Measurements from ENCODE around the gene PDF. TPM values are rescaled to one million over a fixed set of nuclear protein-coding genes. Genes with fewer than 3 reads are reported as not detected.

PDF gene
- total RNA-seq, 1 donor from 2014 or later = 15.3 TPM

DNA sequence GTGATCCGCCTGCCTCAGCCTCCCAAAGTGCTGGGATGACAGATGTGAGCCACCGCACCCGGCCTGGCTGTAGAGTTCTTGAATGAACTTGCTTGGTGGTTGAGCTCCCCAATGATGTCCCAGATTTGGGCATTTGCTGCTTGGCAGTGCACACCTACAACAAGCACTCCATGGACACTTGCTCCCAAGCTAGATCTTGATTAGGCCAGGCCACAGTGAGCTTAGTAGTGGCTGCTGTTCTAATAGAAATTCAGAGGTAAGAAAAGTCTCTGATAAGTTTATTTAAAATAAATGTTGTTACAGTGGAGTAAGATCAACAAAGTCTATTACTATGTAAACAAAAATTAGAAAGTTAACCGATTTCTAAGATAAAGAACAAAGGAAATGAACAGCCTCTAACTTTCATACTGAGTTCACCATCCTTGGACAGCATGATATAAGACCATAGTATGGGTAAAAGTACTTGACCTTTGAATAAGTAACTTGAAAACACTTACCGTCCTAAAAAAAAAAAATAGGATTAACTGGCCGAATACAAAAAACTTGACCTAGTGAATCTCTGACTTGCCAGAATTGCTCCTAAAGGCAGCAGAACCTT, 20.2 kb upstream of the PDF start:
- TF ChIP-seq, protein P1, sequence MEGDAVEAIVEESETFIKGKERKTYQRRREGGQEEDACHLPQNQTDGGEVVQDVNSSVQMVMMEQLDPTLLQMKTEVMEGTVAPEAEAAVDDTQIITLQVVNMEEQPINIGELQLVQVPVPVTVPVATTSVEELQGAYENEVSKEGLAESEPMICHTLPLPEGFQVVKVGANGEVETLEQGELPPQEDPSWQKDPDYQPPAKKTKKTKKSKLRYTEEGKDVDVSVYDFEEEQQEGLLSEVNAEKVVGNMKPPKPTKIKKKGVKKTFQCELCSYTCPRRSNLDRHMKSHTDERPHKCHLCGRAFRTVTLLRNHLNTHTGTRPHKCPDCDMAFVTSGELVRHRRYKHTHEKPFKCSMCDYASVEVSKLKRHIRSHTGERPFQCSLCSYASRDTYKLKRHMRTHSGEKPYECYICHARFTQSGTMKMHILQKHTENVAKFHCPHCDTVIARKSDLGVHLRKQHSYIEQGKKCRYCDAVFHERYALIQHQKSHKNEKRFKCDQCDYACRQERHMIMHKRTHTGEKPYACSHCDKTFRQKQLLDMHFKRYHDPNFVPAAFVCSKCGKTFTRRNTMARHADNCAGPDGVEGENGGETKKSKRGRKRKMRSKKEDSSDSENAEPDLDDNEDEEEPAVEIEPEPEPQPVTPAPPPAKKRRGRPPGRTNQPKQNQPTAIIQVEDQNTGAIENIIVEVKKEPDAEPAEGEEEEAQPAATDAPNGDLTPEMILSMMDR (IDR thresholded peaks at IDR 0.05) = no peak
- H3K4me1 Mint-ChIP-seq (ENCODE audit: low read depth) = no peaks in the 10 kb centered on the region
- no peaks in the 10 kb centered on the region for H3K9me3 Mint-ChIP-seq (ENCODE audit: low read depth)
- DNase-seq (ENCODE audit: low spot score) = no peak
- H3K36me3 Mint-ChIP-seq (ENCODE audit: low read depth) = peaks cover 4% of the 10 kb centered on the region
- H3K27ac Mint-ChIP-seq (ENCODE audit: unreplicated experiment) = no peak overlapping the region
- H3K27me3 Mint-ChIP-seq (ENCODE audit: low read depth) = no peaks in the 10 kb centered on the region
- H3K4me3 Mint-ChIP-seq (ENCODE audit: unreplicated experiment) = no peak overlapping the region

DNA sequence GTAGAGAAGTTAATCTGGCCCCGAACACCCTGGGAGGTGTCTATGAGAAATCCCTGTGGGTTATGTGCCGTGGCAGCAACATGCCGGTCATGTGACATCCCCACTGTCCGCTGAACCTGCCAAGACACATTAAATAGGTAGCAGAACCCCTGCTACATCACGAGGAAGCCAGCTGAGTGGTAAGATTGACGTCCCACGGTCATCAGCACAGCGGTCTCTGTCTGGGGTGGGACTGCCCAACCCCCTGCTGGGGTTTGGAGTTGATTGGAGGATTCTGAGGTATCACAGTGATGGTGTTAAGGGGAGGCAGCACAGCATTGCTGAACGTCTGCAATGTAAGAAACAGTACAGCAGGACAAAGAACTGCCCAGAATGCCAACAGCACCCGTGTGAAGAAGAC, 19.1 kb upstream of the PDF start:
- TF ChIP-seq, protein P1 (IDR thresholded peaks at IDR 0.05) = no peak
- H3K36me3 Mint-ChIP-seq (ENCODE audit: low read depth) = peaks cover 4% of the 10 kb centered on the region
- no peaks in the 10 kb centered on the region for H3K9me3 Mint-ChIP-seq (ENCODE audit: low read depth)
- no peaks in the 10 kb centered on the region for H3K27me3 Mint-ChIP-seq (ENCODE audit: low read depth)
- no peaks in the 10 kb centered on the region for H3K4me1 Mint-ChIP-seq (ENCODE audit: low read depth)
- no peak overlapping the region for H3K4me3 Mint-ChIP-seq (ENCODE audit: unreplicated experiment)
- no peak overlapping the region for H3K27ac Mint-ChIP-seq (ENCODE audit: unreplicated experiment)
- no peak for DNase-seq (ENCODE audit: low spot score)

DNA sequence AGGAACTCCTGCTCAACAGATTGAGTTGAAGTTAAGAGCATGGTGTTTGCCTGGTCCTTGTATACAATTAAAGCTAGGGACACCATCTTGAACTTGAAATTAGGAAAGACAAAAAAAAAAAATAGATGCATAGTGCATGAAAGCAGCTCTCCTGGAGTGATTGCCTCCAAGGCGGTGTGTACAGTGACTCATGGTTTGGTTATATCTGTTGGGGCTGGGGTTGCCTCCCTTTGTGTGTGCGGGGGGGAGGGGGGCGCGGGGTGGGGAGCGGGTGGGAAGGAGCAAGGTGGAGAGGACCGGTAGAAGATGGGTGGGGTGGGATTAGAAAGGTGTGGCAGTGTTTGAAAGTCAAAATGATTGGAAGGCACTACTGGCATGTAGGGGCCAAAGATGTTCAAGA, 17.8 kb upstream of the PDF start:
- DNase-seq (ENCODE audit: low spot score) = no peak
- Mint-ChIP-seq H3K27me3 (ENCODE audit: low read depth) (no peaks in the 10 kb centered on the region), H3K4me3 (ENCODE audit: unreplicated experiment) (no peak overlapping the region), H3K36me3 (ENCODE audit: low read depth) (peaks cover 4% of the 10 kb centered on the region), H3K9me3 (ENCODE audit: low read depth) (no peaks in the 10 kb centered on the region), H3K27ac (ENCODE audit: unreplicated experiment) (no peak overlapping the region), H3K4me1 (ENCODE audit: low read depth) (no peaks in the 10 kb centered on the region)
- TF ChIP-seq, protein P1 (IDR thresholded peaks at IDR 0.05) = no peak

DNA sequence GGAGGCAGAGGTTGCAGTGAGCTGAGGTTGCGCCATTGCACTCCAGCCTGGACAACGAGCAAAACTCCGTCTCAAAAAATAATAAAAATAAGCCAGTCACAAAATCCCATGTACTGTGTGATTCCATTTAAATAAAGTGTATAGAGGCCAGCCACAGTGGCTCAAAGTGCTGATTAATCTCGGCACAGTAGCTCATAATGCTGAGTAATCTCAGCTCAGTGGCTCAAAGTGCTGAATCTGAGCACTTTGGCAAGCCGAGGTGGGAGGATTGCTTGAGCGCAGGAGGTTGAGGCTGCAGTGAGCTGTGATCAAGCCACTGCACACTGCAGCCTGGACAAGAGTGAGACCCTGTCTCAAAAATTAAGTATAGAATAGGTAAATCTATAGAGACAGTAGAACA, 16.3 kb upstream of the PDF start:
- TF ChIP-seq, protein P1 (IDR thresholded peaks at IDR 0.05) = no peak
- Mint-ChIP-seq H3K9me3 (ENCODE audit: low read depth) (no peaks in the 10 kb centered on the region), H3K36me3 (ENCODE audit: low read depth) (peaks cover 4% of the 10 kb centered on the region), H3K4me1 (ENCODE audit: low read depth) (no peaks in the 10 kb centered on the region), H3K4me3 (ENCODE audit: unreplicated experiment) (no peak overlapping the region), H3K27ac (ENCODE audit: unreplicated experiment) (no peak overlapping the region), H3K27me3 (ENCODE audit: low read depth) (no peaks in the 10 kb centered on the region)
- DNase-seq (ENCODE audit: low spot score) = no peak

DNA sequence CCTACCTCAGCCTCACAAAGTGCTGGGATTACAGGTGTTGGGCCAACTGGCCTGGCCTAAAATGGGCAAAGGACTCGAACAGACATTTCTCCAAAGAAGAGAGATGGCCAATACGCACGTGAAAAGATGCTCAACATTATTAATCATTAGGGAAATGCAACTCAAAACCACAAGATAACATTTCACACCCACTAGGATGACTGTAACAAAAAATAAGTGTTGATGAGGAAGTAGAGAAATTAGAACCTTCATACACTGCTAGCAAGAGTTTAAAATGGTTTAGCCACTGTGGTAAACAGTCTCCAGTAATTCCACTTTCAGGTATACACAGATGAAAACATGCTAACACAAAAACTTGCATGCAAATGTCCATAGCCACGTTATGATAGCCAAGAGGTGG, 15.5 kb upstream of the PDF start:
- no peak overlapping the region for H3K4me3 Mint-ChIP-seq (ENCODE audit: unreplicated experiment)
- peaks cover 5% of the 10 kb centered on the region for H3K4me1 Mint-ChIP-seq (ENCODE audit: low read depth)
- TF ChIP-seq, protein P1 (IDR thresholded peaks at IDR 0.05) = no peak
- H3K9me3 Mint-ChIP-seq (ENCODE audit: low read depth) = no peaks in the 10 kb centered on the region
- no peak overlapping the region for H3K27ac Mint-ChIP-seq (ENCODE audit: unreplicated experiment)
- no peak for DNase-seq (ENCODE audit: low spot score)
- no peaks in the 10 kb centered on the region for H3K27me3 Mint-ChIP-seq (ENCODE audit: low read depth)
- peaks cover 3% of the 10 kb centered on the region for H3K36me3 Mint-ChIP-seq (ENCODE audit: low read depth)
